HFFc6 (cell line): ENCODE data around the gene EDEM3. TPM values are rescaled to one million over a fixed set of nuclear protein-coding genes. Genes with fewer than 3 reads are reported as not detected.

ENCODE experiments used
- DNase-seq: peaks from one replicate; pipeline ENCODE4 v3.0.0-alpha.2; 2018
- H3K27ac Mint-ChIP-seq: 2 replicates; pipeline ENCODE4 v1.8.0; 2020; ENCODE audit warnings: mild to moderate bottlenecking, mixed read lengths
- H3K27me3 Mint-ChIP-seq: 2 replicates; pipeline ENCODE4 v1.8.0; 2021; ENCODE audit warnings: mild to moderate bottlenecking, moderate library complexity, mixed read lengths; ENCODE audit not compliant: insufficient read depth
- H3K36me3 Mint-ChIP-seq: 2 replicates; pipeline ENCODE4 v1.8.0; 2021; ENCODE audit warnings: low read depth, mixed read lengths
- H3K4me1 Mint-ChIP-seq: 2 replicates; pipeline ENCODE4 v1.8.0; 2020; ENCODE audit warnings: low read depth, mixed read lengths
- H3K4me3 Mint-ChIP-seq: 2 replicates; pipeline ENCODE4 v1.8.0; 2020; ENCODE audit warnings: mild to moderate bottlenecking, moderate library complexity, mixed read lengths
- H3K9me3 Mint-ChIP-seq: 2 replicates; pipeline ENCODE4 v1.8.0; 2020; ENCODE audit warnings: mild to moderate bottlenecking, mixed read lengths
- total RNA-seq, 6 experiments: library from RNA; stranded (reverse); fragmentation: NEBNext Ultra II Directional; extraction: Animal tissue kit (Norgen Biotek cat#: 25700); gene quantifications; 2 replicates in 1 of 6; 3 replicates in 5 of 6; pipeline ENCODE4 v1.2.3, GENCODE V29; 2021
- TF ChIP-seq, protein P1 (sequence below): fragments of 200-600 bp; sonication (generic); IDR thresholded peaks from 2 replicates; pipeline ENCODE4 v1.5.0; 2021; ENCODE audit warnings: antibody characterized with exemption, mild to moderate bottlenecking

EDEM3 gene
- total RNA-seq, 6 experiments from 2014 or later: 29.9 to 38.6 (median 32.3) TPM

DNA sequence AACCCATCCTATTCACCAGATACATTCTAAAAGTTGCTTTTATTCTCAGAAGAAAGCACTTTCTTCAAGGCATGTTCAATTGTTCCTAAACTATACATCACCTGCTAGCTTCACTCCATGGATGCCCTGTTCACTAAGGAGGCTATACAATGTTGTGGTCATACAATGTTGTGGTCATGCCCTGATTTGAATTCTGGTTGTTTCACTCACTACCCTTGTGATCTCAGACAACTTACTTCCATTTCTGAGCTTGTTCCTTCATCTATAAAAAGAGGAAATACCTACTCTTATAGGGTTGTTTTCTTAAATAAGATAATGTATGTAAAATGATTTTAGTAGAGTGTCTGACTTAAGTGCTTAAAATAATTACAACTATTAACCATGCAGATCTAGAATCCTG lies 19.7 kb downstream of the EDEM3 start:
- H3K36me3 Mint-ChIP-seq: peaks cover 5% of the 10 kb centered on the region
- TF ChIP-seq, protein P1, sequence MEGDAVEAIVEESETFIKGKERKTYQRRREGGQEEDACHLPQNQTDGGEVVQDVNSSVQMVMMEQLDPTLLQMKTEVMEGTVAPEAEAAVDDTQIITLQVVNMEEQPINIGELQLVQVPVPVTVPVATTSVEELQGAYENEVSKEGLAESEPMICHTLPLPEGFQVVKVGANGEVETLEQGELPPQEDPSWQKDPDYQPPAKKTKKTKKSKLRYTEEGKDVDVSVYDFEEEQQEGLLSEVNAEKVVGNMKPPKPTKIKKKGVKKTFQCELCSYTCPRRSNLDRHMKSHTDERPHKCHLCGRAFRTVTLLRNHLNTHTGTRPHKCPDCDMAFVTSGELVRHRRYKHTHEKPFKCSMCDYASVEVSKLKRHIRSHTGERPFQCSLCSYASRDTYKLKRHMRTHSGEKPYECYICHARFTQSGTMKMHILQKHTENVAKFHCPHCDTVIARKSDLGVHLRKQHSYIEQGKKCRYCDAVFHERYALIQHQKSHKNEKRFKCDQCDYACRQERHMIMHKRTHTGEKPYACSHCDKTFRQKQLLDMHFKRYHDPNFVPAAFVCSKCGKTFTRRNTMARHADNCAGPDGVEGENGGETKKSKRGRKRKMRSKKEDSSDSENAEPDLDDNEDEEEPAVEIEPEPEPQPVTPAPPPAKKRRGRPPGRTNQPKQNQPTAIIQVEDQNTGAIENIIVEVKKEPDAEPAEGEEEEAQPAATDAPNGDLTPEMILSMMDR: no peak
- H3K27ac Mint-ChIP-seq: no peak overlapping the region
- H3K9me3 Mint-ChIP-seq: no peaks in the 10 kb centered on the region
- no peak for DNase-seq
- H3K27me3 Mint-ChIP-seq: no peaks in the 10 kb centered on the region
- H3K4me3 Mint-ChIP-seq: no peak overlapping the region
- no peaks in the 10 kb centered on the region for H3K4me1 Mint-ChIP-seq

DNA sequence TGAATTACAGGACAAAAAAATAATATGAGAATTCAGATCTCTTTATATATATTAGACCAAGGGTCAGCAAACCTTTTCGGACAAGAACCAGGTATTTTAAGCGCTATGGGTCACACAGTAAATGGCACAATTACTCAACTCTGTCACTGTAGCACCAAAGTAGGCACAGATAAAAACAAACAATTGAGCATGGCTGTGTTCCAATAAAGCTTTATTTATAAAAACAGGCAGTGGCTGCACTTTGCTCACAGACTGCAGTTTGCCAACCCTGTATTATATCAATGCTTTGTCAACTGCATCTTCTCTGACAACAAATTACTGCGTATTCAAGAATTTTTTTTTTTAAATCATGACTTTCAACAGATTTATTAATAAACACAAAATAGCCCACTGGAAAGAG lies 29.8 kb downstream of the EDEM3 start:
- Mint-ChIP-seq H3K27me3 (no peaks in the 10 kb centered on the region), H3K4me1 (no peaks in the 10 kb centered on the region), H3K36me3 (peaks cover 16% of the 10 kb centered on the region; the same call in 1 of the 2 replicates), H3K9me3 (no peaks in the 10 kb centered on the region), H3K4me3 (no peak overlapping the region), H3K27ac (no peak overlapping the region)
- DNase-seq: no peak
- TF ChIP-seq, protein P1: no peak

DNA sequence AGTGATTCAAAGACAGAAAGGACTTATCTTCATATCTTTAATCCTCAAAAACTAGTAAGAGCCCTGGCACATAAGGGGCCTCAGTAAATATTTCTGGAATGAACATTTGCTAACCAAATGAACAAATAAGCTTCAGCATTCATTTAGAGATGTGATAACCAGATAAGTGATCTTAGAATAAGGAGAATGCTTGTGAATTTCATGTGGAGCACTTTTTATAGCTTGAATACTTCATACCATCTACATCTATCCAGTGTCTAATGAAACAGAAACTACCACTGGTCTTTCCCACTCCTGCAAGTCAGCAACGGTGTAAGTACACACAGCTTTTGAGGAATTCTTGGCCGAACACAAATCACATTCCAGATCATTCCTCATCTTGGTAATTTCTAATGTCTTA lies 38.5 kb downstream of the EDEM3 start:
- Mint-ChIP-seq H3K4me1 (peaks cover 13% of the 10 kb centered on the region), H3K36me3 (peaks cover 16% of the 10 kb centered on the region), H3K27me3 (no peaks in the 10 kb centered on the region)

DNA sequence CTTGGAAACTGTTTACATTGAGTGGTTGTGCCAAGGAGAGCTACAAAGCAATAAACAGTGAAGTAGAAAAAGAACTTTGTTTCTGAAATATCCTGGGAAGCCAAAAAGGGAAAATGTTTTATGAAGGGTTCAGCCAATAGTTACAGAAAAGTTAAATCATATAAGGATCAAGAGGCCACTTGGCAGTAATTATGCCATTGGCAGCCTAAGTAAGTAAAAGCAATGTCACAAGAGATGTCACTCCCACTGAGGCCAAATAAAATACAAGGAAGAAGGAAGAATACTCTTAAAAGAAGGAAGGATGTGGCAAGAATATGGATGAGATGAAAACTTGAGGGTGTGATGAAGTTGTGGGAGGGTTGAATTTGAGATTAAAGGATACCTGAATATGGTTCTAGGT lies 45.2 kb downstream of the EDEM3 start:
- no peaks in the 10 kb centered on the region for H3K9me3 Mint-ChIP-seq
- DNase-seq: no peak
- no peaks in the 10 kb centered on the region; the same call in 1 of the 2 replicates for H3K4me1 Mint-ChIP-seq
- TF ChIP-seq, protein P1: no peak
- peaks cover 28% of the 10 kb centered on the region for H3K36me3 Mint-ChIP-seq
- H3K27me3 Mint-ChIP-seq: no peaks in the 10 kb centered on the region
- H3K4me3 Mint-ChIP-seq: no peak overlapping the region
- H3K27ac Mint-ChIP-seq: no peak overlapping the region

More for the DNA sequence above, 38.5 kb downstream of the EDEM3 start:
- Mint-ChIP-seq H3K27ac (peak overlapping the region; percentile 68), H3K4me3 (peak overlapping the region; percentile 4; the same call in 1 of the 2 replicates), H3K9me3 (no peaks in the 10 kb centered on the region)
- TF ChIP-seq, protein P1: no peak
- peak; percentile 56 for DNase-seq

DNA sequence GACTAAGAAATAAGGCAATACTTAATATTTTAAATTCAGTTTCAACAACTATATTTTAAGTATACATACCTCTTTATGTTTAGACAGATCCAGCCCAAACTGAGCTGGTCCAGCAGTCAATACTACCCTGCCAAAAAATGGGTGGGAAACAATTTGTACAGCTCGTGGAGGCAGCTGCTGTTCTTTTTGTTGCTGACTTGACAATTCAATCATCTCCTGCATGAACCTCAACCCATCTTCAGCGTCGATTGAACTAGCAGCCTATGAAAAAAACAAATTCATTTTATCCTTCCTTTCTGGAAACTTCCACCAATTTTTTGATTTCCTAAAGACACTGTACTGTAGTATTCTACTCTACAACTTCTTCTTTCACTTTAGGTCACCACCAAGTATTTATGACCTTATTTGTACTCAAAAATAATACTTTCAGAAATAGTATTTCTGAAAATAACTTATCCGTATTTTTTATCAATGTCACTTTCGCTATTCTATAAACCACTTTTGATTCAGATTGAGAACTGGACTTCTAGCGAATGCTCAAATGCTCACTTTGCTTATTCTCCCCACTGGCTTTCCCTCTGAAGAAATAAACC lies 46.5 kb downstream of the EDEM3 start:
- Mint-ChIP-seq H3K4me3 (no peak overlapping the region), H3K9me3 (no peaks in the 10 kb centered on the region), H3K27ac (no peak overlapping the region), H3K36me3 (peaks cover 28% of the 10 kb centered on the region), H3K27me3 (no peaks in the 10 kb centered on the region), H3K4me1 (no peaks in the 10 kb centered on the region)
- TF ChIP-seq, protein P1: no peak
- no peak for DNase-seq

DNA sequence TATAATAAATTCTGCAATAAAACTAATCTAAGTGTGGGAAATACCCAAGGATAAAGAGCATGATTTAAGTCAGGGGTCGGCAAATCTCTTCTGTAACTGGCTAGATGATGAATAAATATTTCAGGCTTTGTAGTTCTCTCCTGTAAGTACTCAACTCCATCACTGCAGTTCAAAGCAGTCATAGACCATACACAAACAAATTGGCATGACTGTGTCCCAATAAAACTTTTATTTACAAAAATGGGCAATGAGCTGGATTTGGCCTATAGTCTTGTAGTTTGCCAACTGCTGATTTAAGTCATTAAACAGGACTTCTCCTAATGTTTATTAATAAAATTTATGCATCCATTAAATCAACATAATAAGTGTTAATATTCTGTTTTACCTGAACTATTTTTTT lies 49.4 kb downstream of the EDEM3 start:
- no peaks in the 10 kb centered on the region for H3K27me3 Mint-ChIP-seq

More for the DNA sequence above, 49.4 kb downstream of the EDEM3 start:
- TF ChIP-seq, protein P1: no peak
- Mint-ChIP-seq H3K9me3 (no peaks in the 10 kb centered on the region), H3K4me1 (no peaks in the 10 kb centered on the region), H3K27ac (no peak overlapping the region), H3K4me3 (no peak overlapping the region), H3K36me3 (peaks cover 33% of the 10 kb centered on the region)
- DNase-seq: no peak
